Measurements from ENCODE around the gene DNAI1.

Gene DNAI1

DNA sequence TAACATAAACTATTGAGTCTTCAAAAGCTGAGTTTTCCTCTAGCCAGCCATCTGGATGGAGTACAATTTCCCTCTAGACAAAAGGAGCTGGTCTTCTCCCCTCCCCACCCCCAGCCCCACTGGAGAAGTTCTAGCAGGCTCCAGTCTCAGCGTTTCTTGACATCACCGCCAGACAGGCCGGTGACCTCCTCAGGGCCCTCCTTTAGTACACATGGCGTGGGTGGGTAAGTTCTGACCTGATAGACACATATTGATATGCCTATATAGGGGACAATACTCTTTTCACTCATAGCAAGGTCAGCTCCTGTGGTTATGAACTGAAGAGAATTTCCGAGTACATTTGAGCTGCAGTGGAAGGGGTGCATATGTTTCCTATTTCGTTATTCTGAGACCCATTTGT, 27.2 kb downstream of the DNAI1 start (continued):
- no peak for TF ChIP-seq BACH2 (CRISPR knock-in tag; IDR thresholded peaks at IDR 0.05; ENCODE audit: borderline replicate concordance)
- TF ChIP-seq ZNF70 (CRISPR knock-in tag; IDR thresholded peaks at IDR 0.05) = no peak
- TF ChIP-seq SNAI2 (CRISPR knock-in tag; IDR thresholded peaks at IDR 0.05) = no peak
- no peak for TF ChIP-seq RARB (CRISPR knock-in tag; IDR thresholded peaks at IDR 0.05)
- TF ChIP-seq ZFP3 (CRISPR knock-in tag; IDR thresholded peaks at IDR 0.05) = no peak
- TF ChIP-seq ARNTL (CRISPR knock-in tag; IDR thresholded peaks at IDR 0.05; ENCODE audit: borderline replicate concordance, low read depth) = no peak

- no peak for ATAC-seq
These were observed 28.0 kb downstream of the DNAI1 start for GRCh38 chr9:34486572-34486971.

DNA sequence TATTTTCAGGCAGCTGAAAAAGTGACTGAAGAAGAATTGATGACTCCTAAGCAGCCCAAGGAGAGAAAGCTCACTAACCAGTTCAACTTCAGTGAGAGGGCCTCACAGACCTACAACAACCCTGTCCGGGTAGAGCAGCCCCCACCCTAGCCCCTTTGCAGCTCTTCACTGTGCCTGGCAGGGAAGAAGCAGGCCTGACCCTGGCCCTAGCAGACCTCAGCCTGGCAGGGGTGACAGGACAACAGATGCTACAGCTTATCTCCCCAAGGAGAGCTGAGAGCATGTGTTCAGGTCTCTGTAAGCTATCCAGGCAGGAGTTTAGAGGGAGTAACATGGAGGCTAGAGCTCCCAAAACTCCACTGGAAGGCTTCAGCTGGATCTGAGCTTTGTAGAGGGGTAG, 31.8 kb downstream of the DNAI1 start:
- ATAC-seq = no peak
- TF ChIP-seq ZNF565 (CRISPR knock-in tag; conservative IDR thresholded peaks at IDR 0.05; ENCODE audit: low read depth) = no peak
- TF ChIP-seq ARNTL (CRISPR knock-in tag; IDR thresholded peaks at IDR 0.05; ENCODE audit: borderline replicate concordance, low read depth) = no peak
- no peak for TF ChIP-seq ZNF8 (CRISPR knock-in tag; IDR thresholded peaks at IDR 0.05)
- TF ChIP-seq POU6F1 (CRISPR knock-in tag; IDR thresholded peaks at IDR 0.05; ENCODE audit: borderline replicate concordance, low read depth) = no peak
- TF ChIP-seq, protein P1, sequence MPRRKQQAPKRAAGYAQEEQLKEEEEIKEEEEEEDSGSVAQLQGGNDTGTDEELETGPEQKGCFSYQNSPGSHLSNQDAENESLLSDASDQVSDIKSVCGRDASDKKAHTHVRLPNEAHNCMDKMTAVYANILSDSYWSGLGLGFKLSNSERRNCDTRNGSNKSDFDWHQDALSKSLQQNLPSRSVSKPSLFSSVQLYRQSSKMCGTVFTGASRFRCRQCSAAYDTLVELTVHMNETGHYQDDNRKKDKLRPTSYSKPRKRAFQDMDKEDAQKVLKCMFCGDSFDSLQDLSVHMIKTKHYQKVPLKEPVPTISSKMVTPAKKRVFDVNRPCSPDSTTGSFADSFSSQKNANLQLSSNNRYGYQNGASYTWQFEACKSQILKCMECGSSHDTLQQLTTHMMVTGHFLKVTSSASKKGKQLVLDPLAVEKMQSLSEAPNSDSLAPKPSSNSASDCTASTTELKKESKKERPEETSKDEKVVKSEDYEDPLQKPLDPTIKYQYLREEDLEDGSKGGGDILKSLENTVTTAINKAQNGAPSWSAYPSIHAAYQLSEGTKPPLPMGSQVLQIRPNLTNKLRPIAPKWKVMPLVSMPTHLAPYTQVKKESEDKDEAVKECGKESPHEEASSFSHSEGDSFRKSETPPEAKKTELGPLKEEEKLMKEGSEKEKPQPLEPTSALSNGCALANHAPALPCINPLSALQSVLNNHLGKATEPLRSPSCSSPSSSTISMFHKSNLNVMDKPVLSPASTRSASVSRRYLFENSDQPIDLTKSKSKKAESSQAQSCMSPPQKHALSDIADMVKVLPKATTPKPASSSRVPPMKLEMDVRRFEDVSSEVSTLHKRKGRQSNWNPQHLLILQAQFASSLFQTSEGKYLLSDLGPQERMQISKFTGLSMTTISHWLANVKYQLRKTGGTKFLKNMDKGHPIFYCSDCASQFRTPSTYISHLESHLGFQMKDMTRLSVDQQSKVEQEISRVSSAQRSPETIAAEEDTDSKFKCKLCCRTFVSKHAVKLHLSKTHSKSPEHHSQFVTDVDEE (CRISPR knock-in tag; IDR thresholded peaks at IDR 0.05) = no peak
- no peak for TF ChIP-seq TOX (CRISPR knock-in tag; IDR thresholded peaks at IDR 0.05; ENCODE audit: borderline replicate concordance)
- no peak for TF ChIP-seq ESRRG (CRISPR knock-in tag; IDR thresholded peaks at IDR 0.05)
- no peak for TF ChIP-seq ISL1 (CRISPR knock-in tag; IDR thresholded peaks at IDR 0.05)
- no peak for TF ChIP-seq CSDC2 (CRISPR knock-in tag; IDR thresholded peaks at IDR 0.05)
- TF ChIP-seq OSR1 (CRISPR knock-in tag; IDR thresholded peaks at IDR 0.05) = no peak

More at GRCh38 chr9:34486572-34486971, 28.0 kb downstream of the DNAI1 start:
- TF ChIP-seq OSR1 (CRISPR knock-in tag; IDR thresholded peaks at IDR 0.05) (no peak), RARB (CRISPR knock-in tag; IDR thresholded peaks at IDR 0.05) (no peak), ZFP30 (CRISPR knock-in tag; IDR thresholded peaks at IDR 0.05) (no peak), GLIS3 (CRISPR knock-in tag; IDR thresholded peaks at IDR 0.05) (no peak), ZNF8 (CRISPR knock-in tag; IDR thresholded peaks at IDR 0.05) (no peak), ARNTL (CRISPR knock-in tag; IDR thresholded peaks at IDR 0.05; ENCODE audit: borderline replicate concordance, low read depth) (no peak), ZFP3 (CRISPR knock-in tag; IDR thresholded peaks at IDR 0.05) (no peak), POU6F1 (CRISPR knock-in tag; IDR thresholded peaks at IDR 0.05; ENCODE audit: borderline replicate concordance, low read depth) (no peak), BACH2 (CRISPR knock-in tag; IDR thresholded peaks at IDR 0.05; ENCODE audit: borderline replicate concordance) (no peak), SNAI2 (CRISPR knock-in tag; IDR thresholded peaks at IDR 0.05) (no peak), TCF4 (CRISPR knock-in tag; IDR thresholded peaks at IDR 0.05; ENCODE audit: borderline replicate concordance) (no peak), ISL1 (CRISPR knock-in tag; IDR thresholded peaks at IDR 0.05) (no peak), ESRRG (CRISPR knock-in tag; IDR thresholded peaks at IDR 0.05) (no peak)
- TF ChIP-seq, protein P2, sequence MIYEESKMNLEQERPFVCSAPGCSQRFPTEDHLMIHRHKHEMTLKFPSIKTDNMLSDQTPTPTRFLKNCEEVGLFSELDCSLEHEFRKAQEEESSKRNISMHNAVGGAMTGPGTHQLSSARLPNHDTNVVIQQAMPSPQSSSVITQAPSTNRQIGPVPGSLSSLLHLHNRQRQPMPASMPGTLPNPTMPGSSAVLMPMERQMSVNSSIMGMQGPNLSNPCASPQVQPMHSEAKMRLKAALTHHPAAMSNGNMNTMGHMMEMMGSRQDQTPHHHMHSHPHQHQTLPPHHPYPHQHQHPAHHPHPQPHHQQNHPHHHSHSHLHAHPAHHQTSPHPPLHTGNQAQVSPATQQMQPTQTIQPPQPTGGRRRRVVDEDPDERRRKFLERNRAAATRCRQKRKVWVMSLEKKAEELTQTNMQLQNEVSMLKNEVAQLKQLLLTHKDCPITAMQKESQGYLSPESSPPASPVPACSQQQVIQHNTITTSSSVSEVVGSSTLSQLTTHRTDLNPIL (CRISPR knock-in tag; IDR thresholded peaks at IDR 0.05; ENCODE audit: low read depth) = no peak
- TF ChIP-seq, protein P1 (CRISPR knock-in tag; IDR thresholded peaks at IDR 0.05) = no peak
- TF ChIP-seq, protein P3, sequence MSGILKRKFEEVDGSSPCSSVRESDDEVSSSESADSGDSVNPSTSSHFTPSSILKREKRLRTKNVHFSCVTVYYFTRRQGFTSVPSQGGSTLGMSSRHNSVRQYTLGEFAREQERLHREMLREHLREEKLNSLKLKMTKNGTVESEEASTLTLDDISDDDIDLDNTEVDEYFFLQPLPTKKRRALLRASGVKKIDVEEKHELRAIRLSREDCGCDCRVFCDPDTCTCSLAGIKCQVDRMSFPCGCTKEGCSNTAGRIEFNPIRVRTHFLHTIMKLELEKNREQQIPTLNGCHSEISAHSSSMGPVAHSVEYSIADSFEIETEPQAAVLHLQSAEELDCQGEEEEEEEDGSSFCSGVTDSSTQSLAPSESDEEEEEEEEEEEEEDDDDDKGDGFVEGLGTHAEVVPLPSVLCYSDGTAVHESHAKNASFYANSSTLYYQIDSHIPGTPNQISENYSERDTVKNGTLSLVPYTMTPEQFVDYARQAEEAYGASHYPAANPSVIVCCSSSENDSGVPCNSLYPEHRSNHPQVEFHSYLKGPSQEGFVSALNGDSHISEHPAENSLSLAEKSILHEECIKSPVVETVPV (CRISPR knock-in tag; IDR thresholded peaks at IDR 0.05) = no peak

Measured in SK-N-SH treated with all-trans-retinoic acid at 6 μM for 48 hours (cell line).